ENCODE data around the gene SMIM41. TPM values are rescaled to one million over a fixed set of nuclear protein-coding genes. Genes with fewer than 3 reads are reported as not detected.
A peak's percentile ranks its signal among the peaks of the same experiment; 100 is the strongest.

SMIM41 gene
- total RNA-seq, 1 donor = under 0.01 TPM

- Histone ChIP-seq H3K79me2 (ENCODE audit: insufficient read depth, low read length) (no peaks in the 10 kb centered on the region), H3K27ac (ENCODE audit: low read depth, low read length) (no peak overlapping the region), H3K4me3 (ENCODE audit: insufficient read depth, low read length) (no peak overlapping the region), H3K4me1 (ENCODE audit: insufficient read depth, low read length) (no peaks in the 10 kb centered on the region), H3K9me3 (ENCODE audit: low read depth, low read length) (no peaks in the 10 kb centered on the region), H3K36me3 (ENCODE audit: insufficient read depth, low read length) (no peaks in the 10 kb centered on the region), H2AFZ (ENCODE audit: low read length) (no peak overlapping the region), H3K27me3 (ENCODE audit: insufficient read depth, low read length) (peaks cover 17% of the 10 kb centered on the region), H4K20me1 (ENCODE audit: insufficient read depth, low read length) (no peaks in the 10 kb centered on the region), H3K4me2 (ENCODE audit: insufficient read depth, low read length) (no peak overlapping the region)
- TF ChIP-seq CTCF (IDR thresholded peaks at IDR 0.05; ENCODE audit: extremely low read depth, low read depth, low read length) = peak; percentile 47
- no peak for DNase-seq (ENCODE audit: insufficient read length, low spot score, missing footprints)
Measured at GRCh38 chr12:52119398-52120254, 40.1 kb downstream of the SMIM41 start.

GRCh38 chr12:52120951-52121823, 41.7 kb downstream of the SMIM41 start:
- TF ChIP-seq CTCF (IDR thresholded peaks at IDR 0.05; ENCODE audit: extremely low read depth, low read depth, low read length) = no peak

GRCh38 chr12:52121824-52122539, 42.5 kb downstream of the SMIM41 start:
- Histone ChIP-seq H3K36me3 (ENCODE audit: insufficient read depth, low read length) (no peaks in the 10 kb centered on the region), H3K4me1 (ENCODE audit: insufficient read depth, low read length) (no peaks in the 10 kb centered on the region), H3K27ac (ENCODE audit: low read depth, low read length) (no peak overlapping the region), H3K4me2 (ENCODE audit: insufficient read depth, low read length) (no peak overlapping the region), H3K9me3 (ENCODE audit: low read depth, low read length) (no peaks in the 10 kb centered on the region), H4K20me1 (ENCODE audit: insufficient read depth, low read length) (no peaks in the 10 kb centered on the region), H3K79me2 (ENCODE audit: insufficient read depth, low read length) (no peaks in the 10 kb centered on the region), H3K4me3 (ENCODE audit: insufficient read depth, low read length) (no peak overlapping the region), H2AFZ (ENCODE audit: low read length) (no peak overlapping the region), H3K27me3 (ENCODE audit: insufficient read depth, low read length) (peaks cover 17% of the 10 kb centered on the region)
- peak; percentile 60 for TF ChIP-seq CTCF (IDR thresholded peaks at IDR 0.05; ENCODE audit: extremely low read depth, low read depth, low read length)
- DNase-seq (ENCODE audit: insufficient read length, low spot score, missing footprints) = peak; percentile 96

More at GRCh38 chr12:52120951-52121823, 41.7 kb downstream of the SMIM41 start:
- H3K79me2 ChIP-seq (ENCODE audit: insufficient read depth, low read length) = no peaks in the 10 kb centered on the region
- H3K4me2 ChIP-seq (ENCODE audit: insufficient read depth, low read length) = no peak overlapping the region
- H3K4me3 ChIP-seq (ENCODE audit: insufficient read depth, low read length) = no peak overlapping the region
- no peak for DNase-seq (ENCODE audit: insufficient read length, low spot score, missing footprints)
- H3K9me3 ChIP-seq (ENCODE audit: low read depth, low read length) = no peaks in the 10 kb centered on the region
- peaks cover 20% of the 10 kb centered on the region for H3K27me3 ChIP-seq (ENCODE audit: insufficient read depth, low read length)
- no peak overlapping the region for H2AFZ ChIP-seq (ENCODE audit: low read length)
- no peaks in the 10 kb centered on the region for H3K36me3 ChIP-seq (ENCODE audit: insufficient read depth, low read length)
- no peaks in the 10 kb centered on the region for H3K4me1 ChIP-seq (ENCODE audit: insufficient read depth, low read length)
- H4K20me1 ChIP-seq (ENCODE audit: insufficient read depth, low read length) = no peaks in the 10 kb centered on the region
- no peak overlapping the region for H3K27ac ChIP-seq (ENCODE audit: low read depth, low read length)

Measured in osteoblast (primary cell).